Activated effector memory CD4-positive, alpha-beta T cell treated with anti-CD3 and anti-CD28 coated beads, Interleukin-2, amount 50 U/mL, for 16 hours (primary cell): ENCODE measurements around the gene STS.
"Not testable (repeated sequence)": the region's sequence is repeated elsewhere in the genome, so short reads cannot be mapped to it uniquely, and the experiment has no call there.

Experiments used
- DNase-seq: peaks from one replicate; pipeline ENCODE4 v3.0.0-alpha.2; 2020

The STS gene

DNA sequence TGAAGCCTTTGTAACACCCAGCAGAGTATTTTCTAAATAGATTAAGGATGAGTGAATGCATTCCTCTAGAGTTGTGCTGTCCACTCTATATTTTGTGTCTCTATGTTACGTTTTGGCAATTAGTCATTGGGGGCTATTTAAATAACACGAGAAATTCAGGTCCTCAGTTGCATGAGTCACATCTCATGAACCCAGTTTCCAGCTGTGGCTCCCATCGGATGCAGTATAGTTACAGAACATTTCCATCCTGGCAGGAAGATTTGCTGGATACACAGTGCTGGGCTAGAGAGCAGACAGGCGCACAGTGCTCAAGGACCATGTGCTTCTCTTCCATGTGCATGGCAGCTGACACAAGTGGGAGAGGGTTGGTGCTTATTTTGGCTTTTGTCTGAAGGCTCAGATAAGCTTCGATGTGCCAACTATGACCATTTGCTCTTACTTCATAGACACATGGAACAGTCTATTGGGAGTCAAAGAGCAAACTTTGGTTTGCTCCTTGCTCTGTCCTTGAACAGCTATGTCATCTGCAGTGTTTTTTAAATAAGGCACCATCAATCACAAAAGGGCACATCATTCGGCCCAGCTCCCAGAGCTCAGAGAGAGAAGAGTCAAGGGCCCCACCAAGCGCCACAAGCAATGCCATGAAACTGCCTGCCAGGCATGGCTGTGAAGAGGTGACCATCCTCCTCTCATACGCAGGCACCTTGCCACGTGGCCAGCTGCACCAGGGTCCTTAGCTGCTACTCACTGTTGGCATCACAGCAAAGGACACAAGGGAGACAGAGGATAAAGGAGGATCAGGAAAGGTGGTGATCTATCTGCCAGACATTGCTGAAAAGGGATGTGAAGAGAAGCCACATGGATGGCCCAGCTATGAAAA, 8.1 kb upstream of the STS start:
- no peak for DNase-seq

GRCh38 chrX:7143076-7143475, 4.4 kb upstream of the STS start:
- DNase-seq: no peak

GRCh38 chrX:7143941-7144525, 3.5 kb upstream of the STS start:
- DNase-seq: no peak

DNA sequence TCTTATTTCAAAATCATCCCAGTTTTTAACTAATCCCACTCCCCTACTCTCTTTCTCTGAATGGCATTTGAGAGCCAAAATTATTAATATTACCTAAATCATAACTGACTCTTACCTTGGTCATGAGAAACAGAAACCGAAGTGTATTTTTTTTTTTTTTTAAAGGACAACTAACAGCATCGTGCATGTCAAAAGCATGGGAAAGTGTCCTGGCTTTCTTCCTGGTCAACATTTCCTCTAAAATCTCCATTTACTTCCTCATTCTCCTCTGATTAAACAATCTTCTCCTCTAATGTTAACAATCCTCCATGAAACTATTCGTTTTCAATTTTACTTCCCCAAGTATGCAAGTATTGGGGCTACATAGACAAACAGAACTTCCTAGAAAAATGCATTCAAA, 2.1 kb upstream of the STS start:
- DNase-seq: no peak

DNA sequence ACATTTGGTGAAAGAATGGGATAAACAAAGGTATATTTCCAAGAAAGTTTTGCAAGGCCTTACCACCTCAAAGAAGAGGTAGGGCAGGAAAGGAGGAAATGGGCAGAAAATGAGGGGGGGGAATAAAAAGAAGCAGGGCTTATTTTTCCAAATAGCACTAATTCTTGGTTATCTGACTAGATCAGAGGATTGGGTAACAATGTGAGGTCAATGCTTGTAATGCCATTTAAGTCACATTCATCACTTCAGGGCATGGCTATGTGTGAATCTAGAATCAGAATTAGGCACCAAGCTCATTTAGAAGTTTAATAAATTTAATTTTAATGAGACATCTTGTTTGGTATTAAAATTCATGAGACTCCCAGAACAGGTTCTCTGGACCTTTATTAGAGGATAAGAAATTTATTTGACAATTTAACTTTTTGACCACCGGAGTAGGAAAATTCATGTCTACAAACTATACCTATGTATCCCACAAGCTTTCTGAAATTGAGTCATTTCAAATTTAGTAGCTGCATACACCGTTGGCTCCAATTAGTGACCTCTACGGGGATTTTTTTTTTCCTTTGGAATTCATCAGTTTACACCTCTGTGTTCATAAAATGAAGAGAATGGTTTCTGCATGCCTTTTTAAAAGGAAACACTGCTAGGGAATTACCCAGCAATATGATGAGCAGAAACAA, 1.4 kb upstream of the STS start:
- DNase-seq: no peak

- DNase-seq: no peak
Measured at GRCh38 chrX:7146703-7147412, 654 bp upstream of the STS start.

DNA sequence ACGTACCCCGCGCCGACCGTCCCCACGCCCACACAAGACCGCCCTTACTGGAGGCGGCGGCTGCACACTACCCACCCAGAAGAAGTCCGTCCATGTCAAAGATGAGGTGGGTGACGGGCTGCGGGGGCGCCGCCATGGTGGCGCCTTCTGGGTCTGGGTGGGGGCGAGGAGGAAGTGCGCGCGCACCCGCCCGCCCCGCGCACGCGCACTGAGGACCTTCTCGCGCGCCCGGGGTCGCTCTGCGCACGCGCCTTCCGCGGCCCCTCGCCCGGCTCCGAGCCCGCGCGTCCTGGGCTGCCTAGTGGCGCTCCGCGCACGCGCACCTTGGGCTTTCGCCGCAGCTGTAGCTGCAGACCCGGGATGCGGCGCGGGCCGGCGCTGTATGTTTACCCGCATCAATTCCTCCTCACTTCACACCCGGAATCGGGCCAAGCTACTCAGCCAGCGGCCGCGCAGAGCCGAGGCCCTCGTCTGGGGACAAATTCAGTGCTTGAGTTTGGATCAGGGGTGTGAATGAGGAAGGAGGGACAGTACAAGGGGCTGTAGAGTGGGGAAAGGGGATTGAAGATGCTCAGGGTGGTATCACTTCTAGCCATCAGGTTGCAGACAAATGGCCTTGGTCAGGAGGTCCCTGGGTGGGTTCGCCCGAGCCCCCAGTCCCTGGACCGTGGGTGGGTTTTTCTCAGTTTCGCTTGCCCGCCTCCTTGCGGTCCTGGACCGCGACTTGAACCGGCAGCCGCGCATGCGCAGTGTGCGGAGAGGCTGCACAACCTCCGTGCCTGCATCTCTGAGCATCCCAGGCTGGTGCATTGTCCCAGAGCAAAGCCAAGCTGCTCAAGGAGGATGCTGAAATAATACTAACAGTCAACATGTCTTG, 704 bp downstream of the STS start, which contains the start of gene PUDP:
TSS of gene PUDP (minus strand) at position 176 of the 877 bp plus-strand sequence. CDS start at position 136, 40 bp downstream.
- peak; percentile 93 for DNase-seq

DNA sequence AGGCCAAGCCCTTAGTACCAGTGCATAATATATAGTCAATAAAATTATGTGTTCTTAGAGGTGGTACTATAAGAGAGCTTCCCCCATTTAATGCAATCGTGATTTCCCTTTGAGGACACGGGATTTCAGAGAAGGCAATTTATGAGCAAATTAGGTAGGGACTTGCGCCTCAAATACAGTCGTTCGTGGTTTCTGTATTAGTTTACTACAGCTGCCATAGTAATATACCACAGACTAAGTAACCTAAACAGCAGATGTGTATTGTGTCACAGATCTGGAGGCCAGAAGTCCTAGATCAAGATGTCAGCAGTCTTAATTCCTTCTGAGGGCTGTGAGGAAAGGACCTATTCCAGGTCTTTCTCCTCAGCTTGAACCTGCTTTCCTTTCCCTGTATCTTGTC, 1.9 kb downstream of the STS start:
- DNase-seq: no peak

- no peak for DNase-seq
Measured at GRCh38 chrX:7153231-7153630, 5.7 kb downstream of the STS start.

DNA sequence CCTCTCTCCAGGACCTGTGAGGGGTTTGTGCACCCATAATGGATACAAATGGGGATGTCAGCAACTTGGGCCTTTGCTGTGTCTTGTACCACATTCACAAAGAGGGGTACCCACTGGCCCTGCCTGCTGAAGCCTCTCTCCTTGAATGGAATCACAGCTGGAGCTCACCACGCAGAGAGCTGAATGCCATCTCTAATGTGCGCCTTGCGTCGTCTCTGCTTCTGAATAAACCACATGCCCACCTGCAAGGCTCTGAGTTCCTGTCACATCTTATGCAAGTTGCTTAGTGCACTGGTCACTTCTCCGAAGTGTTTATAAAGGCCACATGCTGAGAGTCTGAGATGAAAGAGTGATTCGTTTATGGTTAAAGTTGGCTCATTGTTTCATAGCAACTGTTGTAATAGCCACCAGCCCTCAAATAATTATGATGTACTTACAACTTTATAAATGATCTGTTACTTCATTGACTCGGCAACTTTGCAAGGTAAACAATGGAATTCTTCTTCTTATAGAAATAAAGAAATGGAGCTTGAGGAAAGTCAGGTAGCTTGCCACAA, 6.6 kb downstream of the STS start:
- DNase-seq: no peak

GRCh38 chrX:7155163-7155562, 7.7 kb downstream of the STS start:
- DNase-seq: no peak

DNA sequence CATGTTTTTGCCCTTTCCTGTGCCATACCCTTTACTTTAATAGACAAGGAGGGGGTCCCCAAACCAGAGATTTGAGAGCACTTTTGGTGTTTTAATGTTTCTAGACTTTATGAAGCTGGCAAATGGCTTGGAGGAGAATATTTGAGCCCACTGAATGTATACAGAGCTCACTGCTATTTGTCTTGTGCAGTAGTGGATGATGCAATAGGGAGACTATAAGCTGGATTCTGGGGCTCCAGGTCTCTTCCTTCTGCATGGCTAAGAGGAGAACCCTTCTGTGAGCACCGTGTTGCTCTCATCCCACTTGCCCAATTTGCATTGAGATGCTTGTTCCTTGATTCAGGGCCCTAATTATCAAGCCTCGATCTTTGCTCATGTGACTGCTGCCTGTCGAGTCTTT, 9.4 kb downstream of the STS start:
- DNase-seq: no peak

DNA sequence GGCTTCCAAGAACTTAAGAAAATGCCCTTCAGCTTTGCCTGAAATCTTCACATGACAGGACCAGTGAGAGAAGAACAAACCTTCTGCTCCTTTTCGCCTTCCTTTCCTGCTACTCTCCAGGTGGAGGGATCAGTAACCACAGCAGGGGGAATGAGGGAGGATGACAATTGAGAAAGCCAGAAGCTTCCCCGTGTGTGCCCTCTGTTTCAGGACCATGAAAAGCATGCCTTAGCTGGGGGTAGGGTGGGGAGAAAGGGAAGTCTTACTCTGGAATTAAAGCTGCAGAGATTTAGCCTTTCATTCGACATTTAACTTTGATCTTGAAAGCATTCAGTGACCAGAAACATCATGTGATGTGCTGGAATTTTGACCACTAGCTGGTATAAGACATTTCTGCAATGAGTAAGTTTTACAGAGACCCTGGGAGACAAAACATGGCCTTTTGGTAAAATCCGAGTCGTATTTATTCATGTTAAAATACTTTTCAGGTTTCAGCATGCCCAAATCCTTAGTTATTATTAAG, 11.0 kb downstream of the STS start:
- DNase-seq: no peak

DNA sequence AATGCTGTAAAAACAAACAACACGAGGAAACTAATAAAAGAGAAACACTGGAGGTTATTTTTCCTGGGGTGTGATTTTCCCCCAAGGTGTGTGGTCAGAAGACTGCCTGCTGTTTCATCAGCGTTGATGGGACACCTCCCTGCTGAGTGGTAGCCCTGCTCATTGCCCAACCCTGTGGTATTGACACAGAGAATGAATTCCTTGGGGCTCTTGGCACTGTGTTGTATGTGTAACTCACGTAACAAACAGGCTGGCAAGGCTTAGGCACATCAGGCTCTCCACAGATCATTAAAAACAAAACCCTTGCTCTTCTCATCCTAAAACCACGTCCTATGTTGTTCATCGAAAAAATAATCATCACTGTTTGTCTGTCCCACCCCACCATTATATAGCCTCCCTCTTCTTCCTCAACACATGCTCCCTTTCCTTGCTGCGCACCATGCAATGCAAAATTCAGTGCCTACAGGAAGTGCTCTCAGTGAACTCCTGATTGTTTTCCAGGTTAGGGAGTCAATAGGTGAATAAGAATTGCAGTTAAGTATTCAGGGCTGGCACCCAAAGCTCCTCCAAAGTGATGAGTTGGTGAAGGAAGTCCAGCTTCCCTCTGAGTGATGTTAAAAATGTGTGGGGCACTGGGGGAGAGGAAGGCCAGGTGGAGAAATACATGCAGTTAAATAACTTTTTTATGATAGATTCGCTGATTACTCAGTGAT, 11.8 kb downstream of the STS start:
- DNase-seq: no peak

DNA sequence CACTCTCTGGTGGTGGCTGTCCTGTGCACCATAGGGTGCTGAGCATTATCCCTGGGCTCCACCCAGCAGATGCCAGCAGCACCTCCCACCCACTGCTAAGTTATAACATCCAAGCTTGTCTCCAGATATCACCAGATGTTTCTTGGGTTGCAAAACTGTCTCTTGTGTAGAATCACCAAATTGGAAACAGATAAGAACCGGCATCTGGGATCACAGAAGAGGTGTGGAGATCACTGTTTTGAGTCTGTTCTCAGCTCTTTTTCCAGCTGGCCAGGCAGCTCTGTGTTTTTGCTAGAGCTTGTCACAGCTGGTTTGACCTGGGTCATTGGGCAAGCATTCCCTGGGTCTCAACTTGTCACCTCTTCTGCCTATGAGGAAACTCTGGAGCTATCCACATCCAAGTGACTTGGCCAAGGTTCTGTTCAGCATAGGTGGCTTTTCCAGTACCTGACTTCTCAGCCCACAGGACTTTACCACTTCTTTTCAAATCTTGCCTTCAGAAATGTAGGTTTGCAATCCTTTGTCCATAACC, 15.7 kb downstream of the STS start:
- DNase-seq: no peak

- no peak for DNase-seq
Measured at GRCh38 chrX:7164174-7164573, 16.7 kb downstream of the STS start.

- DNase-seq: no peak
Measured at GRCh38 chrX:7168371-7168770, 20.9 kb downstream of the STS start.

GRCh38 chrX:7169627-7170026, 22.1 kb downstream of the STS start:
- no peak for DNase-seq

- DNase-seq: peak; percentile 70
Measured at GRCh38 chrX:7170898-7171297, 23.4 kb downstream of the STS start.

DNA sequence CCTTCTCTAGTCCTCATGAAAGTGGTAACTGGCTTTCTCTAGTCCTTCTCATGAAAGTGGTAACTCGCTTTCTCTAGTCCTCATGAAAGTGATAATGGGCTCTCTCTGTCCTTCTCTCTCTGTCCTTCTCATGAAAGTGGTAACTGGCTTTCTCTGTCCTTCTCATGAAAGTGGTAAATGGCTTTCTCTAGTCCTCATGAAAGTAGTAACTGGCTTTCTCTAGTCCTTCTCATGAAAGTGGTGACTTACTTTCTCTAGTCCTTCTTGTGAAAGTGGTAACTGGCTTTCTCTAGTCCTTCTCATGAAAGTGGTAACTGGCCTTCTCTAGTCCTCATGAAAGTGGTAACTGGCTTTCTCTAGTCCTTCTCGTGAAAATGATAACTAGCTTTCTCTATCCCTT, 31.3 kb downstream of the STS start:
- not testable (repeated sequence) for DNase-seq

GRCh38 chrX:7179446-7179845, 31.9 kb downstream of the STS start:
- DNase-seq: no peak
